Pancreas (tissue), 10 donors: Measurements from ENCODE around the gene RAI1. TPM values are rescaled to one million over a fixed set of nuclear protein-coding genes. Genes with fewer than 3 reads are reported as not detected.

ENCODE experiments used
- ATAC-seq, 4 donors: fragments of 200-7000 bp; cut with Tn5 transposase; one replicate each; pipeline versions ENCODE4 v1.8.0 to v1.9.1; 2020; ENCODE audit warnings: mild to moderate bottlenecking in 4 of 4, moderate library complexity in 4 of 4
- DNase-seq, 6 donors: peaks; one replicate each; pipeline ENCODE4 v3.0.0-alpha.2; 2020
- FAIRE-seq: peaks from 2 replicates; lab custom pipeline; 2012; peaks lifted over from hg19 to GRCh38; lab: Jason Lieb, UNC
- H3K27ac ChIP-seq, 4 donors: fragments of 200-600 bp; sonication (generic); 1 replicate in 3 of 4; 2 replicates in 1 of 4; pipeline versions ENCODE4 v1.5.0 to v1.8.0; 2020
- H3K27me3 ChIP-seq, 4 donors: fragments of 200-600 bp; one replicate each; pipeline ENCODE4 v1.8.0; 2021
- H3K36me3 ChIP-seq, 3 donors: fragments of 200-600 bp; sonication (generic) in 1 of 3; one replicate each; pipeline versions ENCODE4 v1.5.0 to v1.8.0; 2020 to 2021
- H3K4me1 ChIP-seq, 3 donors: fragments of 200-600 bp; one replicate each; pipeline ENCODE4 v1.8.0; 2021
- H3K4me3 ChIP-seq, 4 donors: fragments of 200-600 bp; sonication (generic) in 2 of 4; one replicate each; pipeline versions ENCODE4 v1.5.0 to v1.8.0; 2020 to 2021
- H3K9me3 ChIP-seq, 4 donors: fragments of 200-600 bp; one replicate each; pipeline ENCODE4 v1.8.0; 2021
- CTCF ChIP-seq, 4 donors: fragments of 200-600 bp; sonication (generic) in 3 of 4; IDR thresholded peaks; one replicate each; pipeline versions ENCODE4 v1.5.0 to v1.8.0; 2021; ENCODE audit warnings: antibody characterized with exemption in 4 of 4
- WGBS, 2 donors: extraction: QIAGEN DNeasy Blood & Tissue Kit; methylation state at CpG; one replicate each; pipeline ENCODE4 v1.1.7; 2013; 5-methylcytosine and 5-hydroxymethylcytosine counted together
- intact Hi-C, 3 donors: fragments of 100-400 bp; cut with DNase I; formaldehyde crosslinking; loops; one replicate each; pipeline versions ENCODE4 v1.11.1 to v1.14.2; 2022
- polyA plus RNA-seq, 2 donors: library from polyadenylated mRNA; stranded (reverse); fragments of 200-250 nt; gene quantifications; one replicate each; pipeline ENCODE4 v1.2.3, GENCODE V29; 2013
- total RNA-seq, 6 donors: library from RNA; stranded (reverse); fragmentation: NEBNext Ultra II Directional in 4 of 6; extraction: Animal tissue kit (Norgen Biotek cat#: 25700) in 4 of 6; gene quantifications; one replicate each; pipeline versions ENCODE4 v1.2.1 to v1.2.4, GENCODE V29; 2021 to 2023
- donor health status: healthy with polysubstance abuse.
- donor health status: DM: no; HTN: no; CAD: no; lungs with moderate emphysema.
- donor health status: DM: no; HTN: no; CAD: no.
- donor health status: control.
- donor health status: control.
- donor health status: Bipolar disorder and iron deficiency.
- donor health status: DM: yes; HTN: yes; CAD: no.
- donor health status: DM: no; HTN: no; CAD: no.
- donor health status: DM: no; HTN: no; CAD: no.
- donor health status: DM: yes; HTN: yes; CAD: no.

The RAI1 gene
- total and polyA plus RNA-seq, 8 donors, result 12.1 to 23.9 (median 16.7) TPM

DNA sequence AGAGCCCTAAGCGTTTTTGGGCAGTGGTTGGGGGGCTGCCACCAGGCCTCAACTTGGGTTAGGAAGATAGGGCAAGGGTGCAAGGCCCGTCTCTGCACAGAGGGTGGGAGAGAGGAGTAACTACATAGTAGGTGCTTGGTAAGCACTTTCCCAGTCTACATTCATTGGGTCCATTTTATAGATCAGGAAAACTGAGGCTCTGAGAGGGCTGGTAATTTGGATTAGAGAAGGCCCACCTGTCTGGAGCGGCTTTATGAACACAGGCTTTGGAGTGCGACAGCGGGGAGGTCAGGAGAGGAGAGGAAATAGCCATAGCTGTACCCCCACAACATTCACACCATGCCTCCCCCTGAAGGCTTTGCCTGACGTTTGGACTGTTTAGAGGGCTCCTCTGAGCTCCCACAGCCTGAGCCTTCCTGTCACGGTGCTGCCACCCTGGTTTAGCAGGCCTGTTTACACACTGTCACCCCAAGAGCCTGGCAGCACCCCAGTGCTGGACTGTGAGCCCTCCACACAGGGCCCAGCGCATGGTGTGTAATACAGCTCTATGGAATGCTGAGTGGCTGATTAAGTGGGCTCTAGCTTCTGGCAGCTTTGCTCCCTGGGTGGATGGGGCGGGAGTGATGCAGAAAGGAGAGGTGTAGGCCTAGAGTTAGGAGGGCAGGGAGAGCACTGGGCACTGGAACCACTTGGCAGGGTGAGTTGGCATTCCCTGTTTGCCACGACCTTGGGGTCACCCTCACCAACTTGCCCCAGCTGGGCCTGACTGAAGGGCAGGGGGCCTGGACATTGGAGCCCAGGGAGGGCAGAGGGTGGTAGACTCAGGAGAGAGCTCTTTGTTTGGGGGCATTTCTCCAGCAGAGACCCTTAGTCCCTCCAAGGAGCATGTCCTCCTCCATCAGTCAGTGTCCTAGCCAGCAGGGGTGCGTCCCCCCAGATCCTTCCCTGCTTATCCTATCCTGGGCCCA is 73.7 kb downstream of the RAI1 start:
- H3K27ac ChIP-seq, result no peak overlapping the region
- WGBS, 2 donors, result 77 to 78% methylated on average over 11 of the region's 11 CpGs

DNA sequence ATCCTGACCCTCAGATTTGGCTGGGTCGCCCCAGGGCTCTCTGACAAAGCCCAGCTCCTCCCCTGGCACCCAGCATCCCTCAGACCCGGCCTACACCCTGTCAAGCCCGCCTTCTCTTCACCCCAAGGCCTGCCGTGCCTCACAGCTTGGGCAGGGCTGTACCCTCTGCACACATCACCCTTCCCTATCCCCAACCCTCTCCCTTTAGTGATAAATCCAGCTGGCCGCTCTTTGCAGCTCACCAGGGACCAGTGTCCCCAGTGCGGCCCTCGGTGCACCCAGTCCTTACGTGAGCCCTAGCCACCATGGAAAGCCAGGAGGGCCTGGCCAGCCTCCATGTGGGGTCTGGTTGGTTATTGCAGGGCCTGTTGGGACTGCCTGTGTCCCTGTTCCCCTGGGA is 74.5 kb downstream of the RAI1 start:
- intact Hi-C loops, result no loop called here
- WGBS, 2 donors, result 85 to 87% methylated on average over 8 of the region's 8 CpGs
- Histone ChIP-seq H3K4me3 (no peak overlapping the region), H3K4me1 (peaks cover 0 to 11% (median 6%) of the 10 kb centered on the region in 3 donors), H3K36me3 (no peaks in the 10 kb centered on the region), H3K27ac (no peak overlapping the region), H3K9me3 (no peaks in the 10 kb centered on the region), H3K27me3 (no peaks in the 10 kb centered on the region)
- DNase-seq (no peak), ATAC-seq (no peak), FAIRE-seq (no peak)
- no peak for TF ChIP-seq CTCF (IDR thresholded peaks at IDR 0.05)

More for the DNA sequence above, 73.7 kb downstream of the RAI1 start:
- TF ChIP-seq CTCF (IDR thresholded peaks at IDR 0.05), result no peak
- peaks cover 0 to 11% (median 6%) of the 10 kb centered on the region in 3 donors for H3K4me1 ChIP-seq
- no peaks in the 10 kb centered on the region for H3K36me3 ChIP-seq
- FAIRE-seq (no peak), DNase-seq (no peak), ATAC-seq (no peak)
- H3K9me3 ChIP-seq, result no peaks in the 10 kb centered on the region
- intact Hi-C loops, result no loop called here
- no peak overlapping the region for H3K4me3 ChIP-seq
- no peaks in the 10 kb centered on the region for H3K27me3 ChIP-seq

GRCh38 chr17:17757391-17757791 is 76.1 kb downstream of the RAI1 start:
- no peak for DNase-seq
- H3K36me3 ChIP-seq, result no peaks in the 10 kb centered on the region
- peak in 1 of 4 donors; percentile 38 for ATAC-seq
- H3K4me3 ChIP-seq, result no peak overlapping the region
- H3K27ac ChIP-seq, result peak overlapping the region in 1 of 4 donors; percentile 4
- intact Hi-C loops, result no loop called here
- 79 to 90% methylated on average over 15 of the region's 15 CpGs for WGBS, 2 donors
- no peak for FAIRE-seq
- H3K4me1 ChIP-seq, result peaks cover 0 to 6% (median 6%) of the 10 kb centered on the region in 3 donors
- H3K27me3 ChIP-seq, result no peaks in the 10 kb centered on the region
- H3K9me3 ChIP-seq, result no peaks in the 10 kb centered on the region
- TF ChIP-seq CTCF (IDR thresholded peaks at IDR 0.05), result no peak

- DNase-seq (no peak), FAIRE-seq (no peak), ATAC-seq (peak in 2 of 4 donors; percentile 49 to 62)
- 79 to 83% methylated on average over 26 of the region's 26 CpGs for WGBS, 2 donors
- no peaks in the 10 kb centered on the region for H3K4me1 ChIP-seq
- no peaks in the 10 kb centered on the region for H3K9me3 ChIP-seq
- H3K36me3 ChIP-seq, result no peaks in the 10 kb centered on the region
- H3K27ac ChIP-seq, result no peak overlapping the region
- intact Hi-C loops, result no loop called here
- no peak overlapping the region for H3K4me3 ChIP-seq
- no peak for TF ChIP-seq CTCF (IDR thresholded peaks at IDR 0.05)
- no peaks in the 10 kb centered on the region for H3K27me3 ChIP-seq
Measured at GRCh38 chr17:17757956-17758845, 76.9 kb downstream of the RAI1 start.
